ENCODE measurements around the gene OR1F1. TPM values are rescaled to one million over a fixed set of nuclear protein-coding genes. Genes with fewer than 3 reads are reported as not detected.

The OR1F1 gene
- total and polyA plus RNA-seq, 9 of the 15 experiments (the other 6 are each of a cell fraction or from before 2014, with no cell fraction given): 0.15 to 0.61 (median 0.35) TPM; not detected in 3

GRCh38 chr16:3194792-3195191 is 6.8 kb downstream of the OR1F1 start (continued):
- TF ChIP-seq, protein P1, sequence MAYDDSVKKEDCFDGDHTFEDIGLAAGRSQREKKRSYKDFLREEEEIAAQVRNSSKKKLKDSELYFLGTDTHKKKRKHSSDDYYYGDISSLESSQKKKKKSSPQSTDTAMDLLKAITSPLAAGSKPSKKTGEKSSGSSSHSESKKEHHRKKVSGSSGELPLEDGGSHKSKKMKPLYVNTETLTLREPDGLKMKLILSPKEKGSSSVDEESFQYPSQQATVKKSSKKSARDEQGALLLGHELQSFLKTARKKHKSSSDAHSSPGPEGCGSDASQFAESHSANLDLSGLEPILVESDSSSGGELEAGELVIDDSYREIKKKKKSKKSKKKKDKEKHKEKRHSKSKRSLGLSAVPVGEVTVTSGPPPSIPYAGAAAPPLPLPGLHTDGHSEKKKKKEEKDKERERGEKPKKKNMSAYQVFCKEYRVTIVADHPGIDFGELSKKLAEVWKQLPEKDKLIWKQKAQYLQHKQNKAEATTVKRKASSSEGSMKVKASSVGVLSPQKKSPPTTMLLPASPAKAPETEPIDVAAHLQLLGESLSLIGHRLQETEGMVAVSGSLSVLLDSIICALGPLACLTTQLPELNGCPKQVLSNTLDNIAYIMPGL (CRISPR knock-in tag; IDR thresholded peaks at IDR 0.05): no peak
- no peak for TF ChIP-seq CHD2 (IDR thresholded peaks at IDR 0.05; ENCODE audit: low read depth, low read length)
- no peak for TF ChIP-seq SMAD1 (IDR thresholded peaks at IDR 0.05; ENCODE audit: low read depth, low read length, partially characterized antibody)
- 0 out of 2 replicates have a peak, but pooled peaks have one; percentile 23 for TF ChIP-seq MTA3 (IDR thresholded peaks at IDR 0.05; ENCODE audit: borderline replicate concordance)
- no peak for TF ChIP-seq PPARD (CRISPR knock-in tag; IDR thresholded peaks at IDR 0.05)
- peak; percentile 29; the same call in 1 of the 2 replicates for TF ChIP-seq BCOR (IDR thresholded peaks at IDR 0.05)
- no peak for TF ChIP-seq ZBTB17 (CRISPR knock-in tag; IDR thresholded peaks at IDR 0.05)
- TF ChIP-seq ZSCAN32 (CRISPR knock-in tag; IDR thresholded peaks at IDR 0.05): no peak
- no peak for TF ChIP-seq ZNF217 (CRISPR knock-in tag; IDR thresholded peaks at IDR 0.05)
- no peak for TF ChIP-seq ELK3 (CRISPR knock-in tag; IDR thresholded peaks at IDR 0.05)
- no peak for TF ChIP-seq CHD1 (IDR thresholded peaks at IDR 0.05; ENCODE audit: low read length)
- TF ChIP-seq DIDO1 (tag; IDR thresholded peaks at IDR 0.05; ENCODE audit: low read depth): no peak
- TF ChIP-seq CBFA2T2 (conservative IDR thresholded peaks at IDR 0.05): peak; percentile 77
- peak; percentile 43; the same call in 1 of the 2 replicates for TF ChIP-seq STAT5A (IDR thresholded peaks at IDR 0.05; ENCODE audit: borderline replicate concordance, low read length)
- TF ChIP-seq POLR2AphosphoS5 (IDR thresholded peaks at IDR 0.05; ENCODE audit: control insufficient read depth, insufficient read depth, low read depth, low read length): peak; percentile 60; the same call in 1 of the 2 replicates
- TF ChIP-seq, protein P2, sequence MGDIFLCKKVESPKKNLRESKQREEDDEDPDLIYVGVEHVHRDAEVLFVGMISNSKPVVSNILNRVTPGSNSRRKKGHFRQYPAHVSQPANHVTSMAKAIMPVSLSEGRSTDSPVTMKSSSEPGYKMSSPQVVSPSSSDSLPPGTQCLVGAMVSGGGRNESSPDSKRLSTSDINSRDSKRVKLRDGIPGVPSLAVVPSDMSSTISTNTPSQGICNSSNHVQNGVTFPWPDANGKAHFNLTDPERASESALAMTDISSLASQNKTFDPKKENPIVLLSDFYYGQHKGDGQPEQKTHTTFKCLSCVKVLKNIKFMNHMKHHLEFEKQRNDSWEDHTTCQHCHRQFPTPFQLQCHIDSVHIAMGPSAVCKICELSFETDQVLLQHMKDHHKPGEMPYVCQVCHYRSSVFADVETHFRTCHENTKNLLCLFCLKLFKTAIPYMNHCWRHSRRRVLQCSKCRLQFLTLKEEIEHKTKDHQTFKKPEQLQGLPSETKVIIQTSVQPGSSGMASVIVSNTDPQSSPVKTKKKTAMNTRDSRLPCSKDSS (IDR thresholded peaks at IDR 0.05; ENCODE audit: low read depth, partially characterized antibody): no peak
- no peak for TF ChIP-seq TBP (optimal IDR thresholded peaks at IDR 0.05; ENCODE audit: low read depth, low read length)
- TF ChIP-seq CHD4 (IDR thresholded peaks at IDR 0.05; ENCODE audit: insufficient read depth, insufficient replicate concordance, low read depth, low read length, poor library complexity, severe bottlenecking): no peak
- no peak for TF ChIP-seq MLLT1 (IDR thresholded peaks at IDR 0.05)
- no peak for TF ChIP-seq MYC (IDR thresholded peaks at IDR 0.05; ENCODE audit: low read depth, low read length)
- no peak for TF ChIP-seq MYC (CRISPR knock-in tag; IDR thresholded peaks at IDR 0.05; ENCODE audit: borderline replicate concordance, low read depth)
- no peak for TF ChIP-seq JUNB (CRISPR knock-in tag; conservative IDR thresholded peaks at IDR 0.05)
- TF ChIP-seq BRF1 (IDR thresholded peaks at IDR 0.05; ENCODE audit: borderline replicate concordance, extremely low read depth, insufficient read length): no peak
- peak; percentile 44; the same call in 1 of the 2 replicates for TF ChIP-seq HDAC2 (IDR thresholded peaks at IDR 0.05)
- no peak for TF ChIP-seq SOX6 (IDR thresholded peaks at IDR 0.05)
- no peak for TF ChIP-seq ZNF274 (IDR thresholded peaks at IDR 0.05; ENCODE audit: borderline replicate concordance, low read depth, low read length)
